H9 (cell line): ENCODE measurements around the gene NDUFB8. TPM values are rescaled to one million over a fixed set of nuclear protein-coding genes. Genes with fewer than 3 reads are reported as not detected.
A peak's percentile ranks its signal among the peaks of the same experiment; 100 is the strongest.

Experiments used
- DNase-seq: peaks from one replicate; pipeline ENCODE4 v3.0.0-alpha.2; 2017
- H2AFZ ChIP-seq: one replicate; pipeline ENCODE4 v1.6.1; 2013; ENCODE audit warnings: mild to moderate bottlenecking, low read length, control low read depth, moderate library complexity
- H2AK5ac ChIP-seq: 2 replicates; pipeline ENCODE4 v1.6.1; 2013; ENCODE audit warnings: low read length, control low read depth, mixed read lengths; ENCODE audit not compliant: insufficient read length
- H2BK120ac ChIP-seq: one replicate; pipeline ENCODE4 v1.6.1; 2013; ENCODE audit warnings: low read depth, mild to moderate bottlenecking, low read length, control low read depth, inconsistent platforms; ENCODE audit not compliant: poor library complexity, severe bottlenecking
- H2BK12ac ChIP-seq: 2 replicates; pipeline ENCODE4 v1.6.1; 2013; ENCODE audit warnings: low read length, control low read depth, mixed read lengths, low read depth; ENCODE audit not compliant: insufficient read length
- H2BK15ac ChIP-seq: 2 replicates; pipeline ENCODE4 v1.6.1; 2013; ENCODE audit warnings: low read depth, low read length, control low read depth
- H2BK20ac ChIP-seq: one replicate; pipeline ENCODE4 v1.6.1; 2013; ENCODE audit warnings: low read depth, mild to moderate bottlenecking, low read length, control low read depth, inconsistent platforms; ENCODE audit not compliant: poor library complexity, severe bottlenecking
- H2BK5ac ChIP-seq: 2 replicates; pipeline ENCODE4 v1.6.1; 2013; ENCODE audit warnings: low read length, control low read depth, mixed read lengths; ENCODE audit not compliant: insufficient read length
- H3K14ac ChIP-seq: 2 replicates; pipeline ENCODE4 v1.6.1; 2013; ENCODE audit warnings: low read length, control low read depth; ENCODE audit not compliant: insufficient read depth
- H3K18ac ChIP-seq: 2 replicates; pipeline ENCODE4 v1.6.1; 2013; ENCODE audit warnings: low read depth, mild to moderate bottlenecking, mixed read lengths, low read length, control low read depth; ENCODE audit not compliant: insufficient read length
- H3K23ac ChIP-seq: 2 replicates; pipeline ENCODE4 v1.6.1; 2013; ENCODE audit warnings: low read length, control low read depth, mixed read lengths, low read depth; ENCODE audit not compliant: insufficient read length
- H3K23me2 ChIP-seq: 2 replicates; pipeline ENCODE4 v1.6.1; 2013; ENCODE audit warnings: low read depth, mild to moderate bottlenecking, mixed read lengths, low read length, control low read depth; ENCODE audit not compliant: insufficient read length, poor library complexity, severe bottlenecking
- H3K27ac ChIP-seq: 2 replicates; pipeline ENCODE4 v1.5.1; 2013; ENCODE audit warnings: low read length, control low read depth, mixed read lengths, low read depth; ENCODE audit not compliant: insufficient read length
- H3K27me3 ChIP-seq: 2 replicates; pipeline ENCODE4 v1.6.1; 2013; ENCODE audit warnings: low read length, control low read depth, inconsistent platforms; ENCODE audit not compliant: insufficient read depth
- H3K4ac ChIP-seq: 2 replicates; pipeline ENCODE4 v1.6.1; 2013; ENCODE audit warnings: low read depth, mild to moderate bottlenecking, control low read depth, inconsistent platforms, low read length, moderate library complexity
- H3K4me1 ChIP-seq: 2 replicates; pipeline ENCODE4 v1.6.1; 2013; ENCODE audit warnings: low read length, control low read depth, inconsistent platforms; ENCODE audit not compliant: insufficient read depth
- H3K4me2 ChIP-seq: 2 replicates; pipeline ENCODE4 v1.6.1; 2013; ENCODE audit warnings: low read length, control low read depth, mixed read lengths; ENCODE audit not compliant: insufficient read length, insufficient read depth
- H3K56ac ChIP-seq: 2 replicates; pipeline ENCODE4 v1.6.1; 2013; ENCODE audit warnings: low read depth, mild to moderate bottlenecking, mixed read lengths, low read length, control low read depth; ENCODE audit not compliant: insufficient read length
- H3K79me1 ChIP-seq: 2 replicates; pipeline ENCODE4 v1.6.1; 2013; ENCODE audit warnings: low read depth, mild to moderate bottlenecking, moderate library complexity, low read length, control low read depth, inconsistent platforms; ENCODE audit not compliant: insufficient read depth, poor library complexity, severe bottlenecking
- H3K79me2 ChIP-seq: 2 replicates; pipeline ENCODE4 v1.6.1; 2013; ENCODE audit warnings: low read length, control low read depth, inconsistent platforms; ENCODE audit not compliant: insufficient read depth
- H3K9ac ChIP-seq: 2 replicates; pipeline ENCODE4 v1.6.1; 2013; ENCODE audit warnings: low read length, control low read depth, mixed read lengths; ENCODE audit not compliant: insufficient read length; ENCODE audit errors: extremely low read depth
- H3K9me3 ChIP-seq: one replicate; pipeline ENCODE4 v1.6.1; 2013; ENCODE audit warnings: low read depth, low read length, inconsistent platforms; ENCODE audit not compliant: control insufficient read depth
- H3T11ph ChIP-seq: one replicate; pipeline ENCODE4 v1.6.1; 2013; ENCODE audit warnings: mild to moderate bottlenecking, low read length, control low read depth, inconsistent platforms
- H4K20me1 ChIP-seq: one replicate; pipeline ENCODE4 v1.6.1; 2013; ENCODE audit not compliant: control insufficient read depth, insufficient read length, insufficient read depth
- H4K5ac ChIP-seq: 2 replicates; pipeline ENCODE4 v1.6.1; 2013; ENCODE audit warnings: low read depth, mild to moderate bottlenecking, mixed read lengths, low read length, control low read depth; ENCODE audit not compliant: insufficient read length
- H4K8ac ChIP-seq: replicated peaks from 2 replicates; pipeline ENCODE4 v1.6.1; 2013; ENCODE audit warnings: low read length, control low read depth, mixed read lengths, low read depth; ENCODE audit not compliant: insufficient read length
- H4K91ac ChIP-seq: 2 replicates; pipeline ENCODE4 v1.6.1; 2013; ENCODE audit warnings: low read depth, mild to moderate bottlenecking, moderate library complexity, mixed read lengths, low read length, control low read depth; ENCODE audit not compliant: insufficient read length
- H3K27ac Mint-ChIP-seq, 3 experiments: 2 replicates in 2 of 3; 3 replicates in 1 of 3; pipeline ENCODE4 v1.8.0; 2020 to 2021; ENCODE audit warnings: mixed read lengths in 3 of 3, mild to moderate bottlenecking in 1 of 3, moderate library complexity in 1 of 3
- H3K27me3 Mint-ChIP-seq: 2 replicates; pipeline ENCODE4 v1.8.0; 2021; ENCODE audit warnings: low read depth, mild to moderate bottlenecking, moderate library complexity, mixed read lengths
- H3K36me3 Mint-ChIP-seq, 3 experiments: 2 replicates in 2 of 3; 3 replicates in 1 of 3; pipeline ENCODE4 v1.8.0; 2020 to 2021; ENCODE audit warnings: low read depth in 3 of 3, mixed read lengths in 3 of 3; ENCODE audit not compliant: insufficient read depth in 1 of 3
- H3K4me1 Mint-ChIP-seq, 2 experiments: 2 replicates each; pipeline ENCODE4 v1.8.0; 2020; ENCODE audit warnings: mixed read lengths in 2 of 2
- H3K4me3 Mint-ChIP-seq, 2 experiments: 2 replicates in 1 of 2; 3 replicates in 1 of 2; pipeline ENCODE4 v1.8.0; 2020 to 2021; ENCODE audit warnings: mild to moderate bottlenecking in 2 of 2, mixed read lengths in 2 of 2, moderate library complexity in 1 of 2
- H3K9me3 Mint-ChIP-seq, 2 experiments: 2 replicates in 1 of 2; 3 replicates in 1 of 2; pipeline ENCODE4 v1.8.0; 2020; ENCODE audit warnings: mild to moderate bottlenecking in 2 of 2, mixed read lengths in 2 of 2, moderate library complexity in 1 of 2
- CTCF ChIP-seq: fragments of 200-600 bp; sonication (generic); conservative IDR thresholded peaks from 3 replicates; pipeline ENCODE4 v1.8.0; 2021; ENCODE audit warnings: antibody characterized with exemption, mild to moderate bottlenecking
- WGBS: extraction: QIAGEN DNeasy Blood & Tissue Kit; methylation state at CpG from one replicate; pipeline ENCODE4 v1.1.7; 2013; ENCODE audit warnings: missing lambda C conversion rate, low lambda C conversion rate, mixed read lengths; ENCODE audit not compliant: insufficient read length; ENCODE audit errors: extremely low coverage; 5-methylcytosine and 5-hydroxymethylcytosine counted together
- total RNA-seq: library from RNA; stranded (reverse); gene quantifications from 2 replicates; pipeline ENCODE4 v1.2.1, GENCODE V29; 2021

The NDUFB8 gene
- total RNA-seq, 1 experiment from 2014 or later, result 205 TPM

DNA sequence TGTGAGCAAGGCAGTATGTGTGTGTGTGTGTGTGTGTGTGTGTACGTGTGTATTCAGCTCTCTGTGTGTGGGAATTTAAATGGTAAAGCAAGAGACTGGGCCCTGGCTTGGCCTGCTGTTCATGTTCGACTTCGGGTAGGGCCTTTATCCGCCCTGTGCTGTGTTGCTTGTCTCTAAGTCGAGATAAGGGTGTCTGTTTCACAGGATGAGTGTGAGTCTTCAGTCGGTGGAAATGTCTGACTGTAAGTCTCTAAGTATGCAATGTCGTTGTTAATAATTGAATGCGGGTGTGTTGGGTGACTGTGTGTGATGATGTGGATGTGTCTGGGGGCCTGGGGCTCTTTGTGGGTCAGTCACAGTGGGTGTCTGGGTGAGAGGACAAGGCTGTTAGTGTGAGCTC lies 40.8 kb upstream of the NDUFB8 start:
- no peak overlapping the region for H3K27ac ChIP-seq
- H2BK120ac ChIP-seq, result no peak overlapping the region
- H3K9me3 Mint-ChIP-seq, result no peaks in the 10 kb centered on the region
- no peak overlapping the region for H2BK5ac ChIP-seq
- H3K27me3 ChIP-seq, result no peaks in the 10 kb centered on the region; the same call in 1 of the 2 replicates
- H4K5ac ChIP-seq, result no peak overlapping the region
- no peaks in the 10 kb centered on the region for H4K20me1 ChIP-seq
- H4K91ac ChIP-seq, result no peak overlapping the region
- H3T11ph ChIP-seq, result no peak overlapping the region
- no CpG with 5 or more reads among the region's 8 CpGs for WGBS
- H2AK5ac ChIP-seq, result no peak overlapping the region
- no peaks in the 10 kb centered on the region for H3K23me2 ChIP-seq
- H2BK15ac ChIP-seq, result no peak overlapping the region
- H3K79me1 ChIP-seq, result no peaks in the 10 kb centered on the region
- no peak overlapping the region for H2BK12ac ChIP-seq
- no peak overlapping the region for H4K8ac ChIP-seq
- no peak overlapping the region for H2BK20ac ChIP-seq
- H3K56ac ChIP-seq, result no peak overlapping the region
- no peaks in the 10 kb centered on the region for H3K4me1 Mint-ChIP-seq
- H3K14ac ChIP-seq, result no peak overlapping the region
- no peaks in the 10 kb centered on the region; the same call in 1 of the 2 replicates for H3K4me1 ChIP-seq
- H3K36me3 Mint-ChIP-seq, result no peaks in the 10 kb centered on the region
- no peak overlapping the region for H3K9ac ChIP-seq
- no peak overlapping the region for H3K23ac ChIP-seq
- no peak overlapping the region for H2AFZ ChIP-seq
- H3K4me2 ChIP-seq, result peak overlapping the region; percentile 28
- TF ChIP-seq CTCF, result no peak
- H3K27ac Mint-ChIP-seq, result no peak overlapping the region
- H3K27me3 Mint-ChIP-seq, result peaks cover 27% of the 10 kb centered on the region
- H3K4me3 Mint-ChIP-seq, result no peak overlapping the region
- no peaks in the 10 kb centered on the region for H3K9me3 ChIP-seq
- no peak overlapping the region for H3K4ac ChIP-seq
- no peaks in the 10 kb centered on the region for H3K79me2 ChIP-seq
- DNase-seq, result peak; percentile 18
- no peak overlapping the region for H3K18ac ChIP-seq
